ENCODE measurements around the gene EXD3.

GRCh38 chr9:137423514-137424291, 741 bp upstream of the EXD3 start:
- TF ChIP-seq CTCF (IDR thresholded peaks at IDR 0.05; ENCODE audit: low read length) (no peak), EZH2 (optimal IDR thresholded peaks at IDR 0.05; ENCODE audit: low read depth, low read length) (no peak), EZH2phosphoT487 (IDR thresholded peaks at IDR 0.05; ENCODE audit: low read length) (no peak)
